Measurements from ENCODE around the gene KIF26B.

Gene KIF26B

GRCh38 chr1:245572709-245573108, 417.9 kb downstream of the KIF26B start:
- H3K4me3 ChIP-seq (ENCODE audit: low read depth, low read length): no peak overlapping the region
- TF ChIP-seq MAX (IDR thresholded peaks at IDR 0.05; ENCODE audit: low read depth, low read length) (no peak), POLR2A (IDR thresholded peaks at IDR 0.05; ENCODE audit: extremely low read depth, insufficient read length) (no peak), MYC (IDR thresholded peaks at IDR 0.05; ENCODE audit: low read depth, low read length) (no peak), CTCF (IDR thresholded peaks at IDR 0.05; ENCODE audit: low read depth, low read length) (no peak)
- DNase-seq (ENCODE audit: low read depth): no peak

GRCh38 chr1:245575710-245576109, 420.9 kb downstream of the KIF26B start:
- TF ChIP-seq CTCF (IDR thresholded peaks at IDR 0.05; ENCODE audit: low read depth, low read length) (no peak), MAX (IDR thresholded peaks at IDR 0.05; ENCODE audit: low read depth, low read length) (no peak), POLR2A (IDR thresholded peaks at IDR 0.05; ENCODE audit: extremely low read depth, insufficient read length) (no peak), MYC (IDR thresholded peaks at IDR 0.05; ENCODE audit: low read depth, low read length) (no peak)
- DNase-seq (ENCODE audit: low read depth): no peak
- no peak overlapping the region for H3K4me3 ChIP-seq (ENCODE audit: low read depth, low read length)

GRCh38 chr1:245576323-245576722, 421.5 kb downstream of the KIF26B start:
- no peak for DNase-seq (ENCODE audit: low read depth)
- no peak overlapping the region for H3K4me3 ChIP-seq (ENCODE audit: low read depth, low read length)
- TF ChIP-seq MAX (IDR thresholded peaks at IDR 0.05; ENCODE audit: low read depth, low read length) (no peak), POLR2A (IDR thresholded peaks at IDR 0.05; ENCODE audit: extremely low read depth, insufficient read length) (no peak), CTCF (IDR thresholded peaks at IDR 0.05; ENCODE audit: low read depth, low read length) (no peak), MYC (IDR thresholded peaks at IDR 0.05; ENCODE audit: low read depth, low read length) (no peak)

GRCh38 chr1:245577191-245578157, 422.7 kb downstream of the KIF26B start:
- no peak for DNase-seq (ENCODE audit: low read depth)
- TF ChIP-seq MAX (IDR thresholded peaks at IDR 0.05; ENCODE audit: low read depth, low read length): no peak
- TF ChIP-seq CTCF (IDR thresholded peaks at IDR 0.05; ENCODE audit: low read depth, low read length): no peak
- TF ChIP-seq MYC (IDR thresholded peaks at IDR 0.05; ENCODE audit: low read depth, low read length): no peak
- TF ChIP-seq POLR2A (IDR thresholded peaks at IDR 0.05; ENCODE audit: extremely low read depth, insufficient read length): no peak
- no peak overlapping the region for H3K4me3 ChIP-seq (ENCODE audit: low read depth, low read length)

- TF ChIP-seq POLR2A (IDR thresholded peaks at IDR 0.05; ENCODE audit: extremely low read depth, insufficient read length) (no peak), MYC (IDR thresholded peaks at IDR 0.05; ENCODE audit: low read depth, low read length) (no peak), MAX (IDR thresholded peaks at IDR 0.05; ENCODE audit: low read depth, low read length) (no peak), CTCF (IDR thresholded peaks at IDR 0.05; ENCODE audit: low read depth, low read length) (no peak)
- DNase-seq (ENCODE audit: low read depth): no peak
- H3K4me3 ChIP-seq (ENCODE audit: low read depth, low read length): no peak overlapping the region
These were observed 423.5 kb downstream of the KIF26B start for GRCh38 chr1:245578308-245578707.

Data from NB4 (cell line).